K562 (cell line): ENCODE results near the gene ADAMTS14.

Experiments
- FOSL1 ChIP-seq: fragments of 200-800 bp; sonication (Bioruptor generic); conservative IDR thresholded peaks from 2 replicates; pipeline ENCODE4 v1.6.1; 2016; ENCODE audit warnings: missing genetic modification characterization, missing compliant biosample characterization
- FOXK1 ChIP-seq: sonication (generic); formaldehyde crosslinking; IDR thresholded peaks from 2 replicates; pipeline ENCODE4 v1.8.0; 2022; ENCODE audit warnings: missing genetic modification reagents, mild to moderate bottlenecking, borderline replicate concordance
- GABPA ChIP-seq: fragments of 200-800 bp; sonication (Bioruptor generic); conservative IDR thresholded peaks from 2 replicates; pipeline ENCODE4 v1.6.1; 2016; ENCODE audit warnings: low read depth, missing genetic modification characterization, missing compliant biosample characterization
- MYC ChIP-seq, 2 experiments: fragments of 250-450 bp in 1 of 2; sonication (Bioruptor Pico) in 1 of 2; IDR thresholded peaks; 2 replicates each; pipeline versions ENCODE4 v1.5.1 to v1.6.1; 2012 to 2021; ENCODE audit warnings: low read depth in 2 of 2, borderline replicate concordance in 1 of 2, improper control_type of control experiment in 1 of 2, low read length in 1 of 2, mild to moderate bottlenecking in 1 of 2, moderate library complexity in 1 of 2
- PCBP2 ChIP-seq: fragments of 200-400 bp; formaldehyde crosslinking; IDR thresholded peaks from 2 replicates; pipeline ENCODE4 v1.6.1; 2018; ENCODE audit warnings: low read length, low read depth, mild to moderate bottlenecking, moderate library complexity; ENCODE audit not compliant: poor library complexity, severe bottlenecking
- POLR2AphosphoS5 ChIP-seq: IDR thresholded peaks from 2 replicates; pipeline ENCODE4 v1.6.1; 2011; ENCODE audit warnings: mild to moderate bottlenecking, low read depth, low read length, moderate library complexity; ENCODE audit not compliant: control insufficient read depth, insufficient read depth
- SIN3B ChIP-seq: fragments of 450-650 bp; IDR thresholded peaks from 2 replicates; pipeline ENCODE4 v1.6.1; 2017; ENCODE audit warnings: low read depth, mild to moderate bottlenecking, moderate library complexity
- TF ChIP-seq, protein P1 (sequence below): sonication (generic); formaldehyde crosslinking; IDR thresholded peaks from 2 replicates; pipeline ENCODE4 v1.8.1; 2023; ENCODE audit warnings: missing genetic modification reagents, mild to moderate bottlenecking, borderline replicate concordance

DNA sequence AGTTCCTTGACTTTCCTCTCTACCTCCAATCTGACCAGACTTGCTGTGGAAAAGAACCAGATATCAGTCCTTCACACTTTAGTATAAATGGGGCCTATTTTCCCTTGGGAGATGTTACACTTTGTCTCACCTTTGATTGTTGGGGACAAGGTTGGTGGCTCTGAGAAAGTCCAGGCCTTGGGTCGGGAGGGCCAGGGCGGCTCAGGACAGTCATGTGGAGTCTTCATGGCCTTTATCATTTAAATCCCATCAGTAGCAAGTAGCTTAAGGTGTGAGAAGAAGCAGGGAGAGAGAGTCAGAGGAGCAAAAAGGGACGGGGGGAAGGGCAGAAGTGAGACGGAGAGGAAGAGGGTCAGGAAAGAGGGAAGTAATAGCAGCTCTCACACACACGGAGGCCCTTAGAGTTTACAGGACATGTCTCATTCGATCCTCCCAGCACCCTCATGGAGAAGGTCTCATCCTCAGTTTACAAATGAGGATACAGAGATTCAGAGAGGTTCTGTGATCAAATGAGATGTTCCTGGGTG is 72.4 kb downstream of the ADAMTS14 start:
- TF ChIP-seq, protein P1, sequence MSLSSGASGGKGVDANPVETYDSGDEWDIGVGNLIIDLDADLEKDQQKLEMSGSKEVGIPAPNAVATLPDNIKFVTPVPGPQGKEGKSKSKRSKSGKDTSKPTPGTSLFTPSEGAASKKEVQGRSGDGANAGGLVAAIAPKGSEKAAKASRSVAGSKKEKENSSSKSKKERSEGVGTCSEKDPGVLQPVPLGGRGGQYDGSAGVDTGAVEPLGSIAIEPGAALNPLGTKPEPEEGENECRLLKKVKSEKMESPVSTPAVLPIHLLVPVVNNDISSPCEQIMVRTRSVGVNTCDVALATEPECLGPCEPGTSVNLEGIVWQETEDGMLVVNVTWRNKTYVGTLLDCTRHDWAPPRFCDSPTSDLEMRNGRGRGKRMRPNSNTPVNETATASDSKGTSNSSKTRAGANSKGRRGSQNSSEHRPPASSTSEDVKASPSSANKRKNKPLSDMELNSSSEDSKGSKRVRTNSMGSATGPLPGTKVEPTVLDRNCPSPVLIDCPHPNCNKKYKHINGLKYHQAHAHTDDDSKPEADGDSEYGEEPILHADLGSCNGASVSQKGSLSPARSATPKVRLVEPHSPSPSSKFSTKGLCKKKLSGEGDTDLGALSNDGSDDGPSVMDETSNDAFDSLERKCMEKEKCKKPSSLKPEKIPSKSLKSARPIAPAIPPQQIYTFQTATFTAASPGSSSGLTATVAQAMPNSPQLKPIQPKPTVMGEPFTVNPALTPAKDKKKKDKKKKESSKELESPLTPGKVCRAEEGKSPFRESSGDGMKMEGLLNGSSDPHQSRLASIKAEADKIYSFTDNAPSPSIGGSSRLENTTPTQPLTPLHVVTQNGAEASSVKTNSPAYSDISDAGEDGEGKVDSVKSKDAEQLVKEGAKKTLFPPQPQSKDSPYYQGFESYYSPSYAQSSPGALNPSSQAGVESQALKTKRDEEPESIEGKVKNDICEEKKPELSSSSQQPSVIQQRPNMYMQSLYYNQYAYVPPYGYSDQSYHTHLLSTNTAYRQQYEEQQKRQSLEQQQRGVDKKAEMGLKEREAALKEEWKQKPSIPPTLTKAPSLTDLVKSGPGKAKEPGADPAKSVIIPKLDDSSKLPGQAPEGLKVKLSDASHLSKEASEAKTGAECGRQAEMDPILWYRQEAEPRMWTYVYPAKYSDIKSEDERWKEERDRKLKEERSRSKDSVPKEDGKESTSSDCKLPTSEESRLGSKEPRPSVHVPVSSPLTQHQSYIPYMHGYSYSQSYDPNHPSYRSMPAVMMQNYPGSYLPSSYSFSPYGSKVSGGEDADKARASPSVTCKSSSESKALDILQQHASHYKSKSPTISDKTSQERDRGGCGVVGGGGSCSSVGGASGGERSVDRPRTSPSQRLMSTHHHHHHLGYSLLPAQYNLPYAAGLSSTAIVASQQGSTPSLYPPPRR (CRISPR knock-in tag) = no peak
- no peak for TF ChIP-seq POLR2AphosphoS5
- TF ChIP-seq GABPA (tag) = no peak
- TF ChIP-seq FOSL1 (tag) = no peak
- no peak for TF ChIP-seq MYC (IDR thresholded peaks at IDR 0.05; ENCODE audit: low read depth, low read length)
- no peak for TF ChIP-seq MYC (CRISPR knock-in tag; IDR thresholded peaks at IDR 0.05; ENCODE audit: borderline replicate concordance, low read depth)
- no peak for TF ChIP-seq SIN3B
- no peak for TF ChIP-seq PCBP2
- TF ChIP-seq FOXK1 (CRISPR knock-in tag) = no peak
